OCI-LY1 (cell line): Measurements from ENCODE around the gene AP4E1.

ENCODE experiments used
- H2AFZ ChIP-seq: fragments of 200-600 bp; sonication (generic), shearing (Covaris generic); 2 replicates; pipeline ENCODE4 v1.6.0; 2014; ENCODE audit warnings: antibody characterized with exemption, mild to moderate bottlenecking, low read length
- H3F3A ChIP-seq: fragments of 200-600 bp; sonication (generic), shearing (Covaris generic); 2 replicates; pipeline ENCODE4 v1.6.0; 2014; ENCODE audit warnings: mild to moderate bottlenecking, antibody characterized with exemption, low read length, moderate library complexity; ENCODE audit not compliant: insufficient read depth
- H3K27ac ChIP-seq: fragments of 200-600 bp; sonication (generic); 2 replicates; pipeline ENCODE4 v1.5.1; 2014; ENCODE audit warnings: low read length, mixed run types, mild to moderate bottlenecking, low read depth; ENCODE audit not compliant: poor library complexity, severe bottlenecking
- H3K27me3 ChIP-seq: fragments of 200-600 bp; sonication (generic); 2 replicates; pipeline ENCODE4 v1.6.0; 2014; ENCODE audit warnings: antibody characterized with exemption, mild to moderate bottlenecking, low read length, moderate library complexity; ENCODE audit not compliant: insufficient read depth
- H3K36me3 ChIP-seq: fragments of 200-600 bp; sonication (generic); 2 replicates; pipeline ENCODE4 v1.6.1; 2014; ENCODE audit warnings: mild to moderate bottlenecking, antibody characterized with exemption, low read length, moderate library complexity, mixed read lengths; ENCODE audit not compliant: insufficient read depth
- H3K4me1 ChIP-seq: fragments of 200-600 bp; sonication (generic); 2 replicates; pipeline ENCODE4 v1.5.1; 2014; ENCODE audit warnings: mild to moderate bottlenecking, low read length, moderate library complexity; ENCODE audit not compliant: insufficient read depth, severe bottlenecking
- H3K4me2 ChIP-seq: fragments of 200-600 bp; sonication (generic), shearing (Covaris generic); 2 replicates; pipeline ENCODE4 v1.6.1; 2014; ENCODE audit warnings: low read length
- H3K4me3 ChIP-seq: fragments of 200-600 bp; sonication (generic); 2 replicates; pipeline ENCODE4 v1.5.1; 2014; ENCODE audit warnings: low read length, low read depth, mild to moderate bottlenecking, mixed read lengths; ENCODE audit not compliant: poor library complexity, severe bottlenecking
- H3K79me2 ChIP-seq: fragments of 200-600 bp; shearing (Covaris generic); 2 replicates; pipeline ENCODE4 v1.6.1; 2016; ENCODE audit warnings: mixed run types, low read length, mixed read lengths; ENCODE audit not compliant: insufficient read depth
- H3K9ac ChIP-seq: fragments of 200-600 bp; sonication (generic), shearing (Covaris generic); 2 replicates; pipeline ENCODE4 v1.6.1; 2014; ENCODE audit warnings: mild to moderate bottlenecking, low read length, mixed read lengths
- H3K9me2 ChIP-seq: fragments of 200-600 bp; sonication (generic), shearing (Covaris generic); 2 replicates; pipeline ENCODE4 v1.6.1; 2014; ENCODE audit warnings: low read depth, mild to moderate bottlenecking, low read length, mixed read lengths
- H3K9me3 ChIP-seq: fragments of 200-600 bp; shearing (Covaris generic); 2 replicates; pipeline ENCODE4 v1.6.1; 2014; ENCODE audit warnings: low read length, mixed read lengths
- H4K20me1 ChIP-seq: fragments of 200-600 bp; sonication (generic), shearing (Covaris generic); 2 replicates; pipeline ENCODE4 v1.6.0; 2016; ENCODE audit warnings: mild to moderate bottlenecking, low read length; ENCODE audit not compliant: insufficient read depth
- CTCF ChIP-seq: fragments of 200-600 bp; sonication (generic), shearing (Covaris generic); IDR thresholded peaks from 2 replicates; pipeline ENCODE4 v1.5.1; 2017; ENCODE audit warnings: mild to moderate bottlenecking, antibody characterized with exemption, low read length, moderate library complexity, mixed read lengths
- EZH2 ChIP-seq: fragments of 200-600 bp; sonication (generic), shearing (Covaris generic); IDR thresholded peaks from 2 replicates; pipeline ENCODE4 v1.8.0; 2017; ENCODE audit warnings: borderline replicate concordance, mixed run types, mild to moderate bottlenecking, antibody characterized with exemption, low read length, moderate library complexity, mixed read lengths

The AP4E1 gene

GRCh38 chr15:50904211-50904610 lies 4.3 kb upstream of the AP4E1 start:
- TF ChIP-seq EZH2 (no peak), CTCF (no peak)
- Histone ChIP-seq H3K4me2 (no peak overlapping the region), H3F3A (no peaks in the 10 kb centered on the region), H2AFZ (no peak overlapping the region), H3K27me3 (no peaks in the 10 kb centered on the region), H3K9me2 (no peaks in the 10 kb centered on the region), H3K4me1 (peaks cover 10% of the 10 kb centered on the region), H3K4me3 (no peak overlapping the region), H3K36me3 (no peaks in the 10 kb centered on the region), H3K79me2 (peaks cover 4% of the 10 kb centered on the region; the same call in 1 of the 2 replicates), H3K27ac (no peak overlapping the region), H3K9me3 (no peaks in the 10 kb centered on the region), H3K9ac (no peak overlapping the region), H4K20me1 (no peaks in the 10 kb centered on the region)

GRCh38 chr15:50905055-50905454 lies 3.4 kb upstream of the AP4E1 start:
- TF ChIP-seq CTCF (no peak), EZH2 (no peak)
- H3K4me1 ChIP-seq = peaks cover 17% of the 10 kb centered on the region
- H3K27ac ChIP-seq = no peak overlapping the region

GRCh38 chr15:50906954-50907600 lies 1.4 kb upstream of the AP4E1 start:
- H2AFZ ChIP-seq = peak overlapping the region; percentile 66; the same call in 1 of the 2 replicates
- peak overlapping the region; percentile 79 for H3K27ac ChIP-seq
- peak overlapping the region; percentile 78 for H3K4me3 ChIP-seq
- peak overlapping the region; percentile 99 for H3K4me2 ChIP-seq
- H3K9me3 ChIP-seq = no peaks in the 10 kb centered on the region
- no peaks in the 10 kb centered on the region for H3K9me2 ChIP-seq
- peaks cover 31% of the 10 kb centered on the region for H3K4me1 ChIP-seq
- H3K9ac ChIP-seq = peak overlapping the region; percentile 83
- no peak for TF ChIP-seq CTCF
- H4K20me1 ChIP-seq = no peaks in the 10 kb centered on the region
- no peaks in the 10 kb centered on the region for H3K27me3 ChIP-seq
- H3K36me3 ChIP-seq = peaks cover 2% of the 10 kb centered on the region; the same call in 1 of the 2 replicates
- peaks cover 8% of the 10 kb centered on the region; the same call in 1 of the 2 replicates for H3K79me2 ChIP-seq
- no peaks in the 10 kb centered on the region for H3F3A ChIP-seq

More at GRCh38 chr15:50905055-50905454, 3.4 kb upstream of the AP4E1 start:
- H2AFZ ChIP-seq = no peak overlapping the region
- no peaks in the 10 kb centered on the region for H3K36me3 ChIP-seq
- no peak overlapping the region for H3K9ac ChIP-seq
- H3K27me3 ChIP-seq = no peaks in the 10 kb centered on the region
- peaks cover 8% of the 10 kb centered on the region; the same call in 1 of the 2 replicates for H3K79me2 ChIP-seq
- no peaks in the 10 kb centered on the region for H4K20me1 ChIP-seq
- H3K4me3 ChIP-seq = no peak overlapping the region
- H3K9me2 ChIP-seq = no peaks in the 10 kb centered on the region
- H3F3A ChIP-seq = no peaks in the 10 kb centered on the region
- H3K9me3 ChIP-seq = no peaks in the 10 kb centered on the region
- no peak overlapping the region for H3K4me2 ChIP-seq
